D341Med (cell line): Measurements from ENCODE around the gene MYL10.
"Not testable (repeated sequence)": the region's sequence is repeated elsewhere in the genome, so short reads cannot be mapped to it uniquely, and the experiment has no call there.

ENCODE experiments used
- DNase-seq: peaks from one replicate; pipeline ENCODE4 v3.0.0; 2012; ENCODE audit warnings: low spot score

The MYL10 gene

GRCh38 chr7:101651112-101651511 is 22.0 kb upstream of the MYL10 start:
- peak; percentile 30 for DNase-seq

- peak; percentile 62 for DNase-seq
Measured at GRCh38 chr7:101650579-101651081, 21.5 kb upstream of the MYL10 start.

- not testable (repeated sequence) for DNase-seq
Measured at GRCh38 chr7:101647876-101648275, 18.8 kb upstream of the MYL10 start.

- peak; percentile 17 for DNase-seq
Measured at GRCh38 chr7:101645951-101646350, 16.9 kb upstream of the MYL10 start.

- peak; percentile 18 for DNase-seq
Measured at GRCh38 chr7:101644879-101645278, 15.8 kb upstream of the MYL10 start.

- DNase-seq = not testable (repeated sequence)
Measured at GRCh38 chr7:101639127-101639526, 10.0 kb upstream of the MYL10 start.

- DNase-seq = peak; percentile 14
Measured at GRCh38 chr7:101636822-101637623, 7.9 kb upstream of the MYL10 start.

GRCh38 chr7:101635484-101635883 is 6.4 kb upstream of the MYL10 start:
- DNase-seq = peak; percentile 20

GRCh38 chr7:101634196-101634717 is 5.2 kb upstream of the MYL10 start:
- peak; percentile 5 for DNase-seq

- DNase-seq = peak; percentile 6
Measured at GRCh38 chr7:101633511-101633910, 4.4 kb upstream of the MYL10 start.

- DNase-seq = no peak
Measured at GRCh38 chr7:101632641-101633040, 3.5 kb upstream of the MYL10 start.

GRCh38 chr7:101631224-101631714 is 2.2 kb upstream of the MYL10 start:
- no peak for DNase-seq

- no peak for DNase-seq
Measured at GRCh38 chr7:101630591-101630990, 1.5 kb upstream of the MYL10 start.

- DNase-seq = no peak
Measured at GRCh38 chr7:101628522-101628921, 574 bp downstream of the MYL10 start.

- DNase-seq = no peak
Measured at GRCh38 chr7:101626758-101627157, 2.3 kb downstream of the MYL10 start.

- DNase-seq = no peak
Measured at GRCh38 chr7:101626069-101626671, 2.9 kb downstream of the MYL10 start.

GRCh38 chr7:101625031-101625791 is 3.9 kb downstream of the MYL10 start:
- no peak for DNase-seq

GRCh38 chr7:101624246-101625001 is 4.7 kb downstream of the MYL10 start:
- DNase-seq = no peak

GRCh38 chr7:101622609-101623173 is 6.4 kb downstream of the MYL10 start:
- no peak for DNase-seq

GRCh38 chr7:101620991-101621390 is 8.1 kb downstream of the MYL10 start:
- DNase-seq = no peak

GRCh38 chr7:101620395-101620794 is 8.7 kb downstream of the MYL10 start:
- no peak for DNase-seq
